ENCODE data around the gene ESAM. TPM values are rescaled to one million over a fixed set of nuclear protein-coding genes. Genes with fewer than 3 reads are reported as not detected.
A peak's percentile ranks its signal among the peaks of the same experiment; 100 is the strongest.

ESAM gene
- total RNA-seq, 1 experiment from 2014 or later, result 5.3 TPM

DNA sequence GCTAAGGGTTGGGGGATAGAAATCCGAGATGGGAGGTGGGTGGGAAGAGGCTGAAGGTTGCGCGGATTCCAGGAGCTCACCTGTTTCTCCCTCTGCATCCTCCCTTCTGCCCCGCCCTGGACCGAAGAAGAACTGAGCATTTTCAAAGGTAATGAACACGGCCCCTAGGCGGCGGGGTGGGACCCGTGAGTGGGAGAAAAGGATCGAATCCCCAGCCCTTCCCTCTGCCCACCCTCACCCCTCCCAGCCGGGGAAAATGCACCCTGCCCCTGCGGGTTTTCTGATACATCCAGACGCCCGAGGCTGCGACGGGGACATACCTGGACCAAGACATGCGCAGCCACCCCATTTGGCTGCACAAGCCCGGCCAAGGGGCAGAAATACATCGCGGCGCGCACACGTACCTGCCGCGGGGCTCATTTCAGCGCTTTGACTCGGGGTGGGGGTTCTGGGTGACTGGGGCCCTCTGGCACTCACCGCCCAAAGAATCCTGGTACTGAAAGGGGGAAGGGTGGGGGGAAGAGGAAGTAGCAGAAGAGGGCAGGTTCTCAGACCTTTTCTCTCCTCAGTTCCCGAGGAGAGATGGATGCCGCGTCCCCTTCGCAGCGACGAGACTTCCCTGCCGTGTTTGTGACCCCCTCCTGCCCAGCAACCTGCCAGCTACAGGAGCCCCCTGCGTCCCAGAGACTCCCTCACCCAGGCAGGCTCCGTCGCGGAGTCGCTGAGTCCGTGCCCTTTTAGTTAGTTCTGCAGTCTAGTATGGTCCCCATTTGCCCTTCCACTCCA is 16.1 kb downstream of the ESAM start:
- Histone ChIP-seq H3K27me3 (replicated peaks; ENCODE audit: control insufficient read depth, insufficient read depth, low read length) (peaks cover 2% of the 10 kb centered on the region; the same call in 1 of the 2 replicates), H3K9me3 (no peaks in the 10 kb centered on the region), H3K4me3 (ENCODE audit: low read depth, low read length) (peak overlapping the region; percentile 57), H3K4me1 (peaks cover 25% of the 10 kb centered on the region), H3K36me3 (ENCODE audit: control insufficient read depth, insufficient read depth, low read length) (no peaks in the 10 kb centered on the region)
- peak overlapping the region; percentile 84 for H3K4me3 Mint-ChIP-seq (ENCODE audit: unreplicated experiment)
- H3K4me1 Mint-ChIP-seq (ENCODE audit: low read depth, unreplicated experiment), result peaks cover 17% of the 10 kb centered on the region
- POLR2A ChIA-PET, result interaction anchor here (1.0 to 2.1 kb wide), 8 partner anchors 12 to 130 kb away, joined by 3 to 14 read pairs (median 6); partner anchors contain the start of genes MSANTD2, SIAE, SPA17 and TBRG1
- DNase-seq, result peak; percentile 76 to 77
- intact Hi-C loops (cut with micrococcal nuclease; ENCODE audit: unreplicated experiment), result loop anchor here (1.0 kb wide), 4 partner anchors 21 to 91 kb away; no protein-coding TSS in a partner anchor
- TSS peak; percentile 56 for BruUV-seq (replicated peaks)
- H3K27me3 Mint-ChIP-seq (ENCODE audit: insufficient read depth, unreplicated experiment), result peaks cover 11% of the 10 kb centered on the region
- H3K9me3 Mint-ChIP-seq (ENCODE audit: unreplicated experiment), result no peaks in the 10 kb centered on the region
- H3K36me3 Mint-ChIP-seq (ENCODE audit: insufficient read depth, unreplicated experiment), result peaks cover 9% of the 10 kb centered on the region
- CTCF ChIA-PET, result interaction anchor here (0.5 to 2.2 kb wide), 32 partner anchors 10 to 1567 kb away, joined by 3 to 71 read pairs (median 4); partner anchors contain the start of genes ESAM, MSANTD2, ROBO3 and SIAE
- TF ChIP-seq, protein P1, sequence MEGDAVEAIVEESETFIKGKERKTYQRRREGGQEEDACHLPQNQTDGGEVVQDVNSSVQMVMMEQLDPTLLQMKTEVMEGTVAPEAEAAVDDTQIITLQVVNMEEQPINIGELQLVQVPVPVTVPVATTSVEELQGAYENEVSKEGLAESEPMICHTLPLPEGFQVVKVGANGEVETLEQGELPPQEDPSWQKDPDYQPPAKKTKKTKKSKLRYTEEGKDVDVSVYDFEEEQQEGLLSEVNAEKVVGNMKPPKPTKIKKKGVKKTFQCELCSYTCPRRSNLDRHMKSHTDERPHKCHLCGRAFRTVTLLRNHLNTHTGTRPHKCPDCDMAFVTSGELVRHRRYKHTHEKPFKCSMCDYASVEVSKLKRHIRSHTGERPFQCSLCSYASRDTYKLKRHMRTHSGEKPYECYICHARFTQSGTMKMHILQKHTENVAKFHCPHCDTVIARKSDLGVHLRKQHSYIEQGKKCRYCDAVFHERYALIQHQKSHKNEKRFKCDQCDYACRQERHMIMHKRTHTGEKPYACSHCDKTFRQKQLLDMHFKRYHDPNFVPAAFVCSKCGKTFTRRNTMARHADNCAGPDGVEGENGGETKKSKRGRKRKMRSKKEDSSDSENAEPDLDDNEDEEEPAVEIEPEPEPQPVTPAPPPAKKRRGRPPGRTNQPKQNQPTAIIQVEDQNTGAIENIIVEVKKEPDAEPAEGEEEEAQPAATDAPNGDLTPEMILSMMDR (IDR thresholded peaks at IDR 0.05; ENCODE audit: insufficient read depth in 1 of 2, low read depth in 1 of 2, low read length in 1 of 2, severe bottlenecking in 1 of 2, unreplicated experiment in 1 of 2), result peak; percentile 45 to 58
- peak overlapping the region; percentile 60 for H3K27ac Mint-ChIP-seq (ENCODE audit: unreplicated experiment)

DNA sequence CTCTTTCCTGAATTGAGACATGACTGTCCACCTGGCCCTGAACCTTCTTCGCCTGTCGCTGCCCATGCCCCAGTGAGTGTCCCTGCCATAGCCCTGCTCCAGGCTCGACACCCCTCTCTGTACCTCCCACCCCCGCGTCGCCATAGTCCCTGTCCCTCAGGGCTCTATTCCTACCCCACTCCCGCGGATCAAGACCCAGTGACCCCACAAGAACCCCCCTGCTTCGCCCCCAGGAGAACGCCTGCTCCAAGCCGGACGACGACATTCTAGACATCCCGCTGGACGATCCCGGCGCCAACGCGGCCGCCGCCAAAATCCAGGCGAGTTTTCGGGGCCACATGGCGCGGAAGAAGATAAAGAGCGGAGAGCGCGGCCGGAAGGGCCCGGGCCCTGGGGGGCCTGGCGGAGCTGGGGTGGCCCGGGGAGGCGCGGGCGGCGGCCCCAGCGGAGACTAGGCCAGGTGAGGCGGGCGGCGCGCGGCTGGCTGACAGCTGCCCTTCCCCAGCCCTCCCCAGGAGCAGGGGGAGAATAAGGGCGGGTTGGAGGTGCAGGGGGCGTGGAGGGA is 16.7 kb downstream of the ESAM start:
- H3K27ac Mint-ChIP-seq (ENCODE audit: unreplicated experiment), result no peak overlapping the region
- peaks cover 11% of the 10 kb centered on the region for H3K27me3 Mint-ChIP-seq (ENCODE audit: insufficient read depth, unreplicated experiment)
- no TSS peak for BruUV-seq (replicated peaks)
- H3K9me3 Mint-ChIP-seq (ENCODE audit: unreplicated experiment), result no peaks in the 10 kb centered on the region
- H3K36me3 Mint-ChIP-seq (ENCODE audit: insufficient read depth, unreplicated experiment), result peaks cover 9% of the 10 kb centered on the region
- DNase-seq, result no peak
- TF ChIP-seq, protein P1 (IDR thresholded peaks at IDR 0.05; ENCODE audit: insufficient read depth in 1 of 2, low read depth in 1 of 2, low read length in 1 of 2, severe bottlenecking in 1 of 2, unreplicated experiment in 1 of 2), result no peak
- Histone ChIP-seq H3K36me3 (ENCODE audit: control insufficient read depth, insufficient read depth, low read length) (no peaks in the 10 kb centered on the region), H3K9me3 (no peaks in the 10 kb centered on the region), H3K4me3 (ENCODE audit: low read depth, low read length) (peak overlapping the region; percentile 57), H3K27me3 (replicated peaks; ENCODE audit: control insufficient read depth, insufficient read depth, low read length) (peaks cover 2% of the 10 kb centered on the region; the same call in 1 of the 2 replicates), H3K4me1 (peaks cover 29% of the 10 kb centered on the region)
- H3K4me1 Mint-ChIP-seq (ENCODE audit: low read depth, unreplicated experiment), result peaks cover 17% of the 10 kb centered on the region
- ChIA-PET CTCF (interaction anchor here (0.5 to 2.2 kb wide), 12 partner anchors 13 to 901 kb away, joined by 3 to 71 read pairs (median 5); partner anchors contain the start of genes ESAM, MSANTD2, ROBO3 and SIAE), POLR2A (interaction anchor here (1.7 to 2.1 kb wide), 2 partner anchors 55 to 72 kb away, joined by 6 to 14 read pairs; partner anchors contain the start of genes MSANTD2, SIAE and SPA17)
- H3K4me3 Mint-ChIP-seq (ENCODE audit: unreplicated experiment), result peak overlapping the region; percentile 84
- intact Hi-C loops (cut with micrococcal nuclease; ENCODE audit: unreplicated experiment), result no loop called here

DNA sequence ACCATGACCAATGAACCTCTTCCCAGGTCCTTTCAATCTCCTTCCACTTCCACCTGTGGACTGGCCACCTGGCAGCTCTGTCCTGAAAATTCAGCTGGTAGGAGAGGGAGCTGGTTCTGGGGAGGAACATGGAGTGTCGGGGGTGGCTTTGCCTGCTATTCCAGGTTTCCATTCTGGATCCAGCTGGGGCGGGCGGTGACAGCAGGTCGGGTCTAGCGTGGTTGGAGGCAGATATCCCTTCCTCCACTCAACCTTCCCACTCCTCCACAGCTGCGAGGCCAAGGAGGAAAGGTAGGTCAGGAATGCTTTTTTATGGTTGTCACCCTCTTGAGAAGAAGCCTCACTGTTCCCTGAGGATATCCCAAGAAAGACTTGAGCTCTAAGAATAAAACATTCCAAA is 19.0 kb downstream of the ESAM start:
- peaks cover 20% of the 10 kb centered on the region for H3K27me3 Mint-ChIP-seq (ENCODE audit: insufficient read depth, unreplicated experiment)
- ChIA-PET CTCF (interaction anchor here (0.5 to 1.6 kb wide), 2 partner anchors 16 to 20 kb away, joined by 3 to 5 read pairs; no protein-coding TSS in a partner anchor), POLR2A (no interaction called here)

More for the DNA sequence above, 19.0 kb downstream of the ESAM start:
- Histone ChIP-seq H3K27me3 (replicated peaks; ENCODE audit: control insufficient read depth, insufficient read depth, low read length) (peaks cover 6% of the 10 kb centered on the region), H3K9me3 (no peaks in the 10 kb centered on the region), H3K36me3 (ENCODE audit: control insufficient read depth, insufficient read depth, low read length) (no peaks in the 10 kb centered on the region), H3K4me3 (ENCODE audit: low read depth, low read length) (no peak overlapping the region), H3K4me1 (peaks cover 17% of the 10 kb centered on the region)
- H3K4me1 Mint-ChIP-seq (ENCODE audit: low read depth, unreplicated experiment), result peaks cover 9% of the 10 kb centered on the region
- intact Hi-C loops (cut with micrococcal nuclease; ENCODE audit: unreplicated experiment), result no loop called here
- DNase-seq, result no peak
- H3K9me3 Mint-ChIP-seq (ENCODE audit: unreplicated experiment), result no peaks in the 10 kb centered on the region
- H3K36me3 Mint-ChIP-seq (ENCODE audit: insufficient read depth, unreplicated experiment), result peaks cover 9% of the 10 kb centered on the region
- no TSS peak for BruUV-seq (replicated peaks)
- TF ChIP-seq, protein P1 (IDR thresholded peaks at IDR 0.05; ENCODE audit: insufficient read depth in 1 of 2, low read depth in 1 of 2, low read length in 1 of 2, severe bottlenecking in 1 of 2, unreplicated experiment in 1 of 2), result no peak
- H3K27ac Mint-ChIP-seq (ENCODE audit: unreplicated experiment), result no peak overlapping the region
- H3K4me3 Mint-ChIP-seq (ENCODE audit: unreplicated experiment), result no peak overlapping the region
